Suprapubic skin (tissue), 4 donors: ENCODE results near the gene ESD.

ENCODE experiments used
- EP300 ChIP-seq: sonication (generic); formaldehyde crosslinking; IDR thresholded peaks from one replicate; pipeline ENCODE4 v1.6.1; 2017; ENCODE audit warnings: antibody characterized with exemption
- POLR2A ChIP-seq, 2 donors: fragments of 450-650 bp; IDR thresholded peaks; one replicate each; pipeline ENCODE4 v1.6.1; 2017; ENCODE audit warnings: antibody characterized with exemption in 2 of 2, mild to moderate bottlenecking in 2 of 2, moderate library complexity in 2 of 2
- POLR2AphosphoS5 ChIP-seq, 3 donors: sonication (generic); formaldehyde crosslinking; IDR thresholded peaks; one replicate each; pipeline ENCODE4 v1.6.1; 2017; ENCODE audit warnings: antibody characterized with exemption in 3 of 3
- TF ChIP-seq, protein P1 (sequence below), 2 donors: fragments of 200-600 bp in 1 of 2; fragments of 450-650 bp in 1 of 2; sonication (generic) in 1 of 2; IDR thresholded peaks; one replicate each; pipeline ENCODE4 v1.5.1; 2016 to 2019; ENCODE audit warnings: antibody characterized with exemption in 2 of 2, mild to moderate bottlenecking in 1 of 2, moderate library complexity in 1 of 2

- TF ChIP-seq, protein P1, sequence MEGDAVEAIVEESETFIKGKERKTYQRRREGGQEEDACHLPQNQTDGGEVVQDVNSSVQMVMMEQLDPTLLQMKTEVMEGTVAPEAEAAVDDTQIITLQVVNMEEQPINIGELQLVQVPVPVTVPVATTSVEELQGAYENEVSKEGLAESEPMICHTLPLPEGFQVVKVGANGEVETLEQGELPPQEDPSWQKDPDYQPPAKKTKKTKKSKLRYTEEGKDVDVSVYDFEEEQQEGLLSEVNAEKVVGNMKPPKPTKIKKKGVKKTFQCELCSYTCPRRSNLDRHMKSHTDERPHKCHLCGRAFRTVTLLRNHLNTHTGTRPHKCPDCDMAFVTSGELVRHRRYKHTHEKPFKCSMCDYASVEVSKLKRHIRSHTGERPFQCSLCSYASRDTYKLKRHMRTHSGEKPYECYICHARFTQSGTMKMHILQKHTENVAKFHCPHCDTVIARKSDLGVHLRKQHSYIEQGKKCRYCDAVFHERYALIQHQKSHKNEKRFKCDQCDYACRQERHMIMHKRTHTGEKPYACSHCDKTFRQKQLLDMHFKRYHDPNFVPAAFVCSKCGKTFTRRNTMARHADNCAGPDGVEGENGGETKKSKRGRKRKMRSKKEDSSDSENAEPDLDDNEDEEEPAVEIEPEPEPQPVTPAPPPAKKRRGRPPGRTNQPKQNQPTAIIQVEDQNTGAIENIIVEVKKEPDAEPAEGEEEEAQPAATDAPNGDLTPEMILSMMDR (IDR thresholded peaks at IDR 0.05), result no peak
- TF ChIP-seq POLR2A (IDR thresholded peaks at IDR 0.05), result no peak
- no peak for TF ChIP-seq POLR2AphosphoS5 (IDR thresholded peaks at IDR 0.05)
- no peak for TF ChIP-seq EP300
Measured at GRCh38 chr13:46803586-46803985, 6.6 kb upstream of the ESD start.
